Non-pigmented ciliary epithelial cell (primary cell): ENCODE data around the gene ALDH2.
"Not testable (repeated sequence)": the region's sequence is repeated elsewhere in the genome, so short reads cannot be mapped to it uniquely, and the experiment has no call there.

Experiments
- DNase-seq: peaks from one replicate; pipeline ENCODE4 v3.0.0-alpha.2; 2010; ENCODE audit warnings: low read depth

The ALDH2 gene

GRCh38 chr12:111788178-111788654, 21.5 kb downstream of the ALDH2 start:
- DNase-seq, result no peak

GRCh38 chr12:111789779-111790178, 23.0 kb downstream of the ALDH2 start:
- DNase-seq, result no peak

- no peak for DNase-seq
These were observed 24.8 kb downstream of the ALDH2 start for GRCh38 chr12:111791507-111791906.

- DNase-seq, result no peak
These were observed 25.6 kb downstream of the ALDH2 start for GRCh38 chr12:111792155-111792855.

GRCh38 chr12:111792856-111793235, 26.1 kb downstream of the ALDH2 start:
- no peak for DNase-seq

- DNase-seq, result no peak
These were observed 31.4 kb downstream of the ALDH2 start for GRCh38 chr12:111798182-111798581.

GRCh38 chr12:111799758-111800157, 33.0 kb downstream of the ALDH2 start:
- DNase-seq, result no peak

GRCh38 chr12:111803038-111803626, 36.4 kb downstream of the ALDH2 start:
- DNase-seq, result no peak

GRCh38 chr12:111803851-111804250, 37.1 kb downstream of the ALDH2 start:
- no peak for DNase-seq

GRCh38 chr12:111806304-111806703, 39.6 kb downstream of the ALDH2 start:
- no peak for DNase-seq

- DNase-seq, result no peak
These were observed 40.5 kb downstream of the ALDH2 start for GRCh38 chr12:111807232-111807631.

- peak; percentile 40 for DNase-seq
These were observed 46.4 kb downstream of the ALDH2 start for GRCh38 chr12:111812881-111813741.

- DNase-seq, result no peak
These were observed 49.4 kb downstream of the ALDH2 start for GRCh38 chr12:111816065-111816615.

GRCh38 chr12:111816898-111817297, 50.2 kb downstream of the ALDH2 start:
- not testable (repeated sequence) for DNase-seq

GRCh38 chr12:111818340-111818739, 51.6 kb downstream of the ALDH2 start:
- DNase-seq, result no peak

- DNase-seq, result no peak
These were observed 52.7 kb downstream of the ALDH2 start for GRCh38 chr12:111819191-111820158.

- DNase-seq, result not testable (repeated sequence)
These were observed 54.1 kb downstream of the ALDH2 start for GRCh38 chr12:111820828-111821227.

- no peak for DNase-seq
These were observed 56.2 kb downstream of the ALDH2 start for GRCh38 chr12:111822886-111823285.

GRCh38 chr12:111823891-111824290, 57.2 kb downstream of the ALDH2 start:
- DNase-seq, result no peak

- DNase-seq, result not testable (repeated sequence)
These were observed 57.6 kb downstream of the ALDH2 start for GRCh38 chr12:111824312-111824711.

- DNase-seq, result no peak
These were observed 58.8 kb downstream of the ALDH2 start for GRCh38 chr12:111825509-111825908.
